SIG-M5 treated with dmso at 0.1 percent for 504 hours (cell line): ENCODE measurements around the gene PTPN18.

Experiments
- DNase-seq: peaks from one replicate; lab custom pipeline; 2025; ENCODE audit not compliant: unreplicated experiment; lab: John Stamatoyannopoulos, UW

PTPN18 gene

DNA sequence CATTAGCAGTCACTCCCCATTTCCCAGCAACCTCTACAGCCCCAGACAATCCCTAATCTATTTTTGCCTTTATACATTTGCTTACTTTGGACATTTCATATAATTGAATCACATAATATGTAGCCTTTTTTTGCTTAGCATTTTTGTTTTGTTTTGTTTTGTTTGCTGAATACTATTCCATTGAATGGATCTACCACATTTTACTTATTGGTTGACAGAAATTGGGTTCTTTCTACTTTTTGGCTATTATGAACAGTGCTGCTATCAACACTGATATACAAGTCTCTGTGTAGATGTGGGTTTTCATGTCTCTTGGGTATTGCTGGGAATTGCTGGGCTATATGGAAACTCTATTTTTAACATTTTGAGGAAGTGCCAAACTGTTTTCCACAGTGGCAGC lies 7.6 kb downstream of the PTPN18 start:
- DNase-seq, result no peak

- no peak for DNase-seq
These were observed 9.2 kb downstream of the PTPN18 start for GRCh38 chr2:130365075-130365474.

DNA sequence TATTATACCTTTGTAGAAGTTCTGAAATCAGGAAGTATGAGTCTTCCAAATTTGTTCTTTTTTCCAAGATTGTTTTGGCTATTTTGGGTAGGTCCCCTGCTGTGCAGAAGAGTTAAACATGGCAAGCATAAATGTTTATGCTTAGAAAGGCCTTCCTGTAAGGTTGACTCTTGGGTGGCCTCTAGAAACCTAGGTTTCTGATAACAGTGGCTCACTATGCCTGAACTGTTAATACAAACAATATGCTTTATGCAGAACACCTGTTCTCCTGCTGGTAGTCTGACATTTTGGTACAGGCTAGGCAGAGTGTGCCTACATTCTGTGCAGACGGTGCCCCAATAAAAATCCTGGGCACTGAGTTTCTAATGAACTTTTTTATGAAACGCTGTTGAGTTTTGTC lies 10.1 kb downstream of the PTPN18 start:
- no peak for DNase-seq

DNA sequence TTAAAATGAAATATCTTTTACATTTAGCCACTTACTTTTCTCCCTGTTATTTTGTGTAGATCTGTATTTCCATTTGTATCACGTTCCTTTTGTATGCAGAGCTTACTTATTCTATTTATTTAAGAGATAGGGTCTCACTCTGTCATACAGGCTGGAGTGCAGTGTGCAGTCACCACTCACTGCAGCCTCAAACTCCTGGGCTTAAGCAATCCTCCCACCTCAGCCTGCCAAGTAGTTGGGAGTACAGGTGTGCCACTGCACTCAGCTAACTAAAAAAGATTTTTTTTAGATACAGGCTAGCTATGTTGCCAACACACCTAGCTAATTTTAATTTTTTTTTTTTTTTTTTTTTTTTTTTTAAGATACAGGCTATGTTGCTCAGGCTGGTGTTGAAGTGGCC lies 10.9 kb downstream of the PTPN18 start:
- DNase-seq, result no peak

DNA sequence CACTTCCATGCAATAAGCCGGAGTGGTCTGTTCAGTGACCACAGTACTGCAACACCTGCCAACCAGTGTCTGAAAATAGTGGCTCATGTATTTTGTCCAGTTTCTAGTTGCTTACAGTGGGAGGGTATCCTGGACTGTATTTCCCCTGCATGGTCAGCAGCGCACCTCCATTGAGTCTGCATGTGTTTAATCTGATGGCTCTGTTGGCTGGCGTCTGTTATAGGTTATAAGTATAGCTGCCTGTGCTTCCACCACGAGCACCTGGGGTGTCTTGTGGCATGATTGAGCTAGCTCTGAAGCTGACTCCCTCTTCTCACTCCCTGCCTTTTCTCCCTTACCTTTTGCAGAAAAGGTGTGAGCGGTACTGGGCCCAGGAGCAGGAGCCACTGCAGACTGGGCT lies 12.9 kb downstream of the PTPN18 start:
- DNase-seq, result no peak

- peak; percentile 42 for DNase-seq
These were observed 13.6 kb downstream of the PTPN18 start for GRCh38 chr2:130369311-130369964.

GRCh38 chr2:130369965-130370341 lies 14.1 kb downstream of the PTPN18 start:
- DNase-seq, result no peak

DNA sequence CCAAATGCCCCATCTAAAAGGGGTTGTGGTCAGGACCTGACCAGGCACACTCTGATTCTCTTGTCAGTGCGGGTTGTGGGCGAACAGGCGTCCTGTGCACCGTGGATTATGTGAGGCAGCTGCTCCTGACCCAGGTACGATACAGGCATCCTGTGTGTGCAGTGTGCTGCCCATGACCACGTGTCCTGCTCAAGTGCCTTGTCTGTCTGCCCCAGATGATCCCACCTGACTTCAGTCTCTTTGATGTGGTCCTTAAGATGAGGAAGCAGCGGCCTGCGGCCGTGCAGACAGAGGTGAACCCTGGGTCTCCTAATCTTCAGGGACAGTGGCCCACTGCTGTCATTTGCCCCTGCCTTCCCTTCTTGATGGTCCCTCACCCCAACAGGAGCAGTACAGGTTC lies 14.6 kb downstream of the PTPN18 start:
- no peak for DNase-seq

DNA sequence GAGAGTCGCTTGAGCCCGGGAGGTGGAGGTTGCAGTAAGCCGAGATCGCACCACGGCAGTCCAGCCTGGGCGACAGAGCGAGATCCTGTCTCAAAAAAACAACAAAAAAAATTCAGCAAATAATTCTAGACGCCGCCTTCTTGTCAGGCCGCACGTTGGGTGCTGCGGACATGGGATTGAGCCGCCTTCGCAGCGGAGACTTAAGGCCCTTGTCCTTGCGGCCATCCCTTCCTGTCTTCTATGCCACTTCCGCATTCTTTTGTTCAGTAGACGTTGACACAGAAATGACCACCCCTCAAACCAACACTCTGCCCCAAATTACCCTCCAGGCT lies 15.8 kb downstream of the PTPN18 start:
- DNase-seq, result peak; percentile 87

DNA sequence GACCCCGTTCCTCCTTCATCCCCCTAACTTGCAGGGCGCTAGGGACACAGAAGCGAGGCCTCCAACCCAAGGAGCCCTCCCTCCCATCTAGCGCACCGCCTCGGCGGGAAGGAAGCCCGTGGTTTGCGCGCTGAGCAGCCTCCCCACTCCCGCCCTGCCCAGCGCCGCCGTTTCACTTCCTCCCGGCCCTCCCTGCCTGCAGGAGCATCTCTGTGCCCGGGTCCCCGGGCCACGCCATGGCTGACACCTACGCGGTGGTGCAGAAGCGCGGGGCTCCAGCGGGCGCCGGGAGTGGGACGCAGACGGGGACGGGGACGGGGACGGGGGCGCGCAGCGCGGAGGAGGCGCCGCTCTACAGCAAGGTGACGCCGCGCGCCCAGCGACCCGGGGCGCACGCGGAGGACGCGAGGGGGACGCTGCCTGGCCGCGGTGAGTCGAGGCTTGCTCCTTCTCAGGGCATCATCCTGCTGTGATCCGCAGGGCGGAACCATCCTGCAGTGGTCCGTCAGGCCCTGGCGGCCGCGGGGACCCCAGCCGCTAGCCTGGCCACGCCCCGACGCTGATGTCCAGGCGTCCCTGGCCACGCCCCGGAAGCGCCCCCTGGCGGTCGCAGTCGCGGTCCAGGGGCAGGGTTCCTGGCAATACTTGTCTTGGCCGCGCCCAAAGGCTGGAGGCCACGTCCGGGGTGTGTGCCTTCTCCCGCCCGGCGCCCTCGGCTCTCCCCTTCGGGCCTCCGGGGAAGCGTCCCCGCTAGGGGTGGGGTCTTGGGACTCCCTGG lies 16.4 kb downstream of the PTPN18 start:
- peak; percentile 87 for DNase-seq

DNA sequence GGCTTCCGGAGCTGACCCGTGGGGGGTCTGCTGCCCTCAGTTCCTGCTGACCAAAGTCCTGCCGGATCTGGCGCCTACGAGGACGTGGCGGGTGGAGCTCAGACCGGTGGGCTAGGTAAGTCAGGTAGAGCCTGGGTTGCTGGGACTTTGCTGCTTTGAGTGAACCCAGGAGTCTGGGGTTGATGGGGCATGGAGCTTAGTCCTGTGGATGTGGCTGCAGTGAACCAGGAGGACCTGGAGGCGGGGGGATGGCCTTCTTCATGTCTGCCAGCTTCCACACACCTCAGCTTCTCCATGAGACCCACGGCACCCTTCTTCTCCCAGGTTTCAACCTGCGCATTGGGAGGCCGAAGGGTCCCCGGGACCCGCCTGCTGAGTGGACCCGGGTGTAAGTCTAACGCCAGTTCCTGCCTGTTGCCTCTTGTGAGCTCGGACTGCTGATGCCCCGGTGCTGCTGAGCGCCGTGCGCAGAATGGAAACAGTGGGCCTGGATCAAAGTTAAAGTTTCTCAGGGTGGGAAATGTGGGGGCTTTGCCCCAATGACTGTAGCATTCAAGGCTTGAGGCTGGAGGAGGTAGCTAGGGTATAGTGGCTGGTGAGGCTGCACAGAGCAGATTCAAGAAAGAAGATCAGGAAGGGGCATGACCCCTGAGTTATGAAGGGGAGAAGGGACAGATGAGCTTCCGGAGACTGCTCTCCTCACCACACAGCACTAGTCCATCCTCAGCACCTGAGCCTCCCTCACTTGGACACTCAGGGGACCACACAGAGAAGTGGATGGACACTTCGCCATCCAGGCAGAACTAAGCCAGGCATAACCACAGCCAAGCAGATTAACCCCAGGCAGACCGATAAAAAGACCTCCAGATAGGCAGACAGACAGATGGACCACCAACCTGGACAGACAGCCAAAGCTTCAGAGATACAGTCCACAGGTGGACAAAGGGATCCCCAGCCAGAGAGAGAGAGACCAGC lies 17.3 kb downstream of the PTPN18 start:
- no peak for DNase-seq

- no peak for DNase-seq
These were observed 18.0 kb downstream of the PTPN18 start for GRCh38 chr2:130373808-130374365.

DNA sequence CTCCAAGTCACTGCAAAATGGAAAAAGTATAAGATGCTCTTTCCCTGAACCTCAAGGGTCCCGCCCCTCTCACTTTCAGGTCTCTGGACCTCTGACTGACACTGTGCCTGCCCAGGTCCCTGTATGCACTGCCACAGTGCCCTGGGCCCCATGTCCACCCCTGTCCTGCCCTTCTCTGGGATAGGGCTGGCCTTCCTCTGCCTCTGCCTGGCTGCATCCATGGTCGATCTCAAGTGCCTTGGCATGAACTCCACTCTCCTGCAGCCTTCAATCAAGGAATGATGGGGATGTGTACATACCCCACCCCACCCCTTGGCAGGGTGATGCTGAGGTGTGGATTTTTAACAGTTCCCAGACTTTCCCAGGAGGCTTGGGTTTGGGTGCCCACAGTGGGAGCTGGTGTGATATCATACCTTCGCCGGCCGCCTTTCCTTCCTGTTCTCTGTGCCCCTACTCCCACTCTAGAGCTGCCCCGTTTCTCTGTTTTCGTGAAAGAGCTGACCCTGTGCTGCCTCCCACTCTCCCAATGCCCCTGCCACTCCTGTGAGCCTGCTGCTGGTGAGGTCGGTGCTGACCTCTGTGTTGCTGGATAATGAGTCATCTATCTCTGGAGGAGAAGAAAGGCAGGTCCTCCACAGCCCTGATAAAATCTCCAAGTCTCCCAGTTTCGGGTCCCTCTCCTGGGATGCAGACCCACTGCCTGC lies 18.9 kb downstream of the PTPN18 start:
- DNase-seq, result no peak

DNA sequence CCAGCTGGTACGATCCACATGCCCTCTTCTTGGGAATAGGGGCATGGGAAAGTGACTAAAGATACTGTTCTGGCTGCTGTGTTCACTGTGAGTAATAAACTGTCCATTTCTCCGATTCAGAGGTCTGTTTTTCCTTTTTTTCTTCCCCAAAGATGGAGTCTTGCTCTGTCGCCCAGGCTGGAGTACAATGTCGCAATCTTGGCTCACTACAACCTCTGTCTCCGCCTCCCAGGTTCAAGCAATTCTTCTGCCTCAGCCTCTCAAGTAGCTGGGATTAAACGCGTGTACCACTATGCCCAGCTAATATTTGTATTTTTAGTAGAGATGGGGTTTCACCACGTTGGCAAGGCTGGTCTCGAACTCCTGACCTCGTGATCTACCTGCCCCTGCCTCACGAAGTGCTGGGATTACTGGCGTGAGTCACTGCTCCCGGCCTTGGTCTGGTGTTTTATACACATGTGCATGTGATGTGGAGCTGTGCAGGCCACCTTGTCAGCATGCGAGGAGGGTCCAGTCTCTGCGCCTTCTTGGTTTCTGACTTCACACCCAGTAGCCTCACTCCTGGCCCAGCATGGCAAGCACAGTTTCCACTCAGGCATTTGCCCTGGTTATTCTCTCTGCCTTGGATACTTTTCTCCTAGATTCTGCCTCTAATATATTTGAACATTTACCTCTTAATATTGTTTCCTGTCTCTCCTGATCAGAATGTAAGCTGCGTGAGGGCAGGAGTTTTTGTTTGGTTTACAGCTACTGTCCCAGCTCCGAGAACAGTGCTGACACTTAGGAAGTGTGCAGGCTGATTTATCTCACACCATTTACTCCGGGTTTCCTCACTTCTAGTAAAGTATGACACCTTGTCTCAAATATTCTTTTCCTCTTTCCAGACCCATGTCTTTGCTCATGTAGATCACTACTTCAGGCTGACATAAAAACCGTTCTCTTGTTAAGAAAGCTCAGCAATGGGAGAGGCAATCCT lies 19.7 kb downstream of the PTPN18 start:
- DNase-seq, result no peak

GRCh38 chr2:130376433-130377293 lies 20.8 kb downstream of the PTPN18 start:
- peak; percentile 81 for DNase-seq

DNA sequence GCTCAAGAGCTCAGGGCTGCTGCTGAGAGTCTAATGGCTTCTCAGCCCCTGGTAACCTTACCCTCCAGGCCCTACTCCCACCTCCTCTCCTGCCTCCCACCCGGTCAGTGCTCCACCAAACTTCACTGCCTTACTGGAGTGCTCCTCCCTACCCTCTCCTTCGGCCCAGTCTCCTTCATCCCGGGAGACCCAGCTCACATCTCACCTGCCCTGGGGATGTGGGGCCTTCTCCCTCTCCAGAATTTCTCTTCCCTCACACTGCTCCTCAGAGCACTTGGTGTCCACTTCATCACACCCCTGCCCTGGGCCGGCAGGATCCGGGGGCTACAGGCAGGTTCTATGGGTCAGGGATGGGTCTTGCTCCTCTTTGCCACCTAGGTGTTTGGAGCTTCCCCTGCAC lies 21.6 kb downstream of the PTPN18 start:
- no peak for DNase-seq

- no peak for DNase-seq
These were observed 22.5 kb downstream of the PTPN18 start for GRCh38 chr2:130378206-130378897.

DNA sequence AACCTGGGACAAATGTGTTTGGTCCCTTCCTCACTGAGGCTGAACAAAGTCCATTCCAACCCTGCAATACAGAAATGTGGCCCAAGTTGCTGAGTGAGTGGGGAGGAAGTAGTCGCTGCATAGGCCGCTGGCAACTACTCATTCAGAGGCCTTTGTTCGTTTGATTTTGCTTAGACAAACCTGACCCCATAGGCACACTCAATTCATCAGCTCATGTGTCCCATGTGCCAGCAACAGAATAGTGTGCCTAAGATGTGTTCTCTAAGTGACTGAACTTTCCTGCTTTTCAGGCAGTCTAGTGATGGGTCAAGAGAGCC lies 23.0 kb downstream of the PTPN18 start:
- no peak for DNase-seq
